IPS-NIHi11 (cell line): ENCODE results near the gene PLEKHF1.
"Not testable (repeated sequence)": the region's sequence is repeated elsewhere in the genome, so short reads cannot be mapped to it uniquely, and the experiment has no call there.

Experiments
- DNase-seq: peaks from one replicate; pipeline ENCODE4 v3.0.0; 2012; ENCODE audit warnings: mixed read lengths, low spot score

The PLEKHF1 gene

GRCh38 chr19:29665215-29665825 lies at the start of gene PLEKHF1:
Gene PLEKHF1, plus strand, starts transcription at chr19:29665461. Its CDS starts 8,379 bp downstream, at chr19:29673840.
- peak; percentile 99 for DNase-seq

GRCh38 chr19:29615891-29616425 lies 49.3 kb upstream of the PLEKHF1 start:
- DNase-seq = no peak

DNA sequence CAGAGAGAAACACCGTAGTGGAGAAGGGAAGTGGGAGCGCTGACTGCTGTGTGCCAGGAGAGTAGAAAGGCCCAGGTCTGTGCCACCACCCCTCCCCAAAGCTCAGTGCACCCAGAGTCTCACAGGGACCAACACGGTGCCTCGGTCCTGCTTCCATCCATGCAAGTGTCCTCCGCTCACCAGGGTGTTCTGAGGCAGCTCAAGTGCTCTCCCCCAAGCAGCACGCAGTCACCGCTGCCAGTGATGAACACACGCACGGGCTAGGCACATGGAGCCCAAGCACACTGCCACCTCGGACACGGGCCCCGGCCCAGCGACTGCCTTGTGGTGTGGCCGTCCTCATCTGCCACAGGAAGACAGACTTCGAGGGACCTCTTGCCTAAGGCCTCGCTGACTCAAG lies 48.7 kb upstream of the PLEKHF1 start:
- no peak for DNase-seq

- DNase-seq = no peak
Measured at GRCh38 chr19:29617366-29618266, 47.6 kb upstream of the PLEKHF1 start.

DNA sequence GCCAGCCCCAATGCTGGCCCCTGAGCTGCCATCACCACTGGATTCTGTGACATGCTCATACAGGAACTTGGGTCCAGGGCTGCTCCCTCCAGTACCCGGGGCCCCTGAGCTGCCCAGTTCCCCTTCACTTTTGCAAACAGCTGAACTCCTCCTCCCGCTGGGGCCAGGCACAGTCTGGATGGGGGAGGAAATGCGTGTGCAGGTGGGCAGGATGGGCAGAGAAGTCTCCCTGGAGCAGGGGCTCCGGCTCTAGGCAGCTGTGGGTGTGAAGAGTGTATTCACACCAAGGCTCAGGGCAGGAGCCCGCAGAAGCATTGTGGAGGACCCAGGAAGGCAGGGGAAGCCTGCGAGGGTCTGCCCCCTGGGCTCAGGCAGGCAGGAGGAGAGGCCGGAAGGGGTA lies 46.8 kb upstream of the PLEKHF1 start:
- no peak for DNase-seq

DNA sequence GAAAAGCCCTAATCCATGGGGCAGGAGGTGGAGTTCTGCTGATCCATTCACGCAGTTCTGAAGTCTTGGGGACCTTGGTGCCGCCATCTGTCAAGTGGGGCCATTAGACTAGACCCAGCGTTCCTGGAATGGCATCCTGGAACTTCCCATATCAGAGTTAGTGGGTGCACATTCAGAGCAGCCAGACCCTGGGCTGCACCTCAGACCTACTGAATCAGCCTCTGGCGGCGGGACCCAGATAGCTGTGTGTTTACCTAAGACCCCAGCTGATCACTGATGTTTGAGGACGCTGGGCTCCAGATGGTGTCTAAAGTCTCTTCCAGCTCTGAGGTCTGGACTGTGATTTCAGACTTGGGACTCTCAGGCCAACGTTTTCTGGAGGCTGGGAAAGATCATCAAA lies 46.4 kb upstream of the PLEKHF1 start:
- DNase-seq = no peak

- no peak for DNase-seq
Measured at GRCh38 chr19:29620931-29621351, 44.3 kb upstream of the PLEKHF1 start.

GRCh38 chr19:29622166-29623070 lies 42.8 kb upstream of the PLEKHF1 start:
- peak; percentile 63 for DNase-seq

- DNase-seq = no peak
Measured at GRCh38 chr19:29623726-29624488, 41.4 kb upstream of the PLEKHF1 start.

- DNase-seq = no peak
Measured at GRCh38 chr19:29624489-29625185, 40.6 kb upstream of the PLEKHF1 start.

GRCh38 chr19:29625186-29625651 lies 40.0 kb upstream of the PLEKHF1 start:
- DNase-seq = no peak

DNA sequence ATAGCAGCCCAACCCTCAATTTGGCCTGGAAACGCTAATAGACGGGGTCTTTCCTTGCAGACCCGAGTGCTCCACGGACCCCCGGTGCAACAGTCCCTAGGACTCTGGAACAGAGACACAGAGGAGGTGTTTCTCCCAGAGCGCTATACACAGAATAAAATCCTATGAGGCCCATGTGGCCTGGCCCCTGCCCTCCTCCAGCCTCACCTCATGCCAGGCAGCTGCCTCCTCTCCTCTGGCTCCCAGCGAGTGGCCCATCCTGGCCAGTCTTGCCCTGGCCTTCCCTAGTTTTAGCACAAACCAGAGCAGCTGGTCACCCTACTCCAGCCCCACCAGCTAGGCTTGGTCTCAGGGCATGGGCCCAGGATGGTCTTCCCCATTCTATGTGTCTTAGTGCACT lies 38.9 kb upstream of the PLEKHF1 start:
- no peak for DNase-seq

GRCh38 chr19:29626832-29627231 lies 38.4 kb upstream of the PLEKHF1 start:
- DNase-seq = not testable (repeated sequence)

- no peak for DNase-seq
Measured at GRCh38 chr19:29628661-29629385, 36.4 kb upstream of the PLEKHF1 start.

DNA sequence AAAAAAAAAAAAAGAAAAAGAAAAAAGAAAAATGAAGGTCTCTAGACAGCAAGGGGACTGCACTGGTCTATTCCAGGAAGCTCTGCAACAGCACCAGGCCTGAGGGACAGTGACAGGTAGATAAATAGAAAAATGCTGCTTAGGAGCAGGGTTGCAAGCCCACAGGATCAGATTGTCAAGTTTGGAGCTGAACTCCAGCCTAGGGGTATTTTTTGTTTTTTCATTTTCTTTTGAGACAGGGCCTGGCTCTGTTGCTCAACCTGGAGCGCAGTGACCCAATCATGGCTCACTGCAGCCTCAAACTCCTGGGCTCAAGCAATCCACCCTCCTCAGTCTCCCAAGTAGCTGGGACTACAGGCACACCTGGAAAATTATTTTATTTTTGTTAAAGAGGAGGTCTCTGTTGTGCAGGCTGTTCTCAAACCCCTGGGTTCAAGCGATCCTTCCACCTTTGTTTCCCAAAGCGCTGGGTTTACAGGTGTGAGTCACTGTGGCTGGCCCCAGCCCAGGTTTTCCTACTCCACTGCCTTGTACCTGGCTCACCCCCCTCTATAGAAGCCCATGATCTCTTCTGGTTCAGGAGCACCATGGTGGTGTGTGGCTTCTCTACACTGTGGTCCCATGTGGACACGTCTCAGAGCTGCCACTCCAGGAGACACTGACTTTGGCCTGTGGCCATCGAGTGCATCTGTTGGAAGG lies 35.3 kb upstream of the PLEKHF1 start:
- DNase-seq = no peak

- DNase-seq = no peak
Measured at GRCh38 chr19:29630655-29631054, 34.6 kb upstream of the PLEKHF1 start.

- DNase-seq = no peak
Measured at GRCh38 chr19:29631450-29631849, 33.8 kb upstream of the PLEKHF1 start.

DNA sequence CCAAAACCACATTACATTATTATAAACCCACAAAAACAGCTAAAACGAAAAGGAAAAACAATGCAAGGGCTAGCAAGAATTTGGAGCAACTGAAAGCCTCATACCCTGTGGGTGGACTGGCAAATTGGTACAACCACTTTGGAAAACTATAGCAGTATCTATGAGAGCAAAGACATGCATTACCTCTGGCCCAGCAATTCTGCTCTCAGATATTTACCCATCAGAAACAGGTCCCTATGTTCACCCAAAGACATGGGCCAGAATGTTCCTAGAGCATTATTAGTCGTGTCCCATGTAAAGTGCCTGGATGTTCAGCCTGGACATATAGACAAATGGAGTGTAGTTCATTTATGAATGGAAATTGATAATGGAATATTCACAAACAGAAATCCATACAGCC lies 31.3 kb upstream of the PLEKHF1 start:
- no peak for DNase-seq

- DNase-seq = no peak
Measured at GRCh38 chr19:29634423-29635130, 30.7 kb upstream of the PLEKHF1 start.
